Measurements from ENCODE around the gene SYT5. TPM values are rescaled to one million over a fixed set of nuclear protein-coding genes. Genes with fewer than 3 reads are reported as not detected.

The SYT5 gene
- total and polyA plus RNA-seq, 12 donors = under 0.01 to 1.1 TPM; not detected in 10

GRCh38 chr19:55186080-55186479 lies 6.0 kb upstream of the SYT5 start:
- no peak for ATAC-seq

GRCh38 chr19:55181740-55182139 lies 1.7 kb upstream of the SYT5 start:
- Histone ChIP-seq H3K27ac (no peak overlapping the region), H3K27me3 (peaks cover 17 to 77% (median 60%) of the 10 kb centered on the region in 7 donors), H3K9me3 (no peaks in the 10 kb centered on the region), H3K4me3 (no peak overlapping the region), H3K36me3 (no peaks in the 10 kb centered on the region), H3K4me1 (peaks cover 4 to 17% (median 13%) of the 10 kb centered on the region in 9 donors)
- ATAC-seq = no peak
- TF ChIP-seq CTCF (IDR thresholded peaks at IDR 0.05) = no peak
- intact Hi-C loops (cut with DNase I) = no loop called here
- no peak for DNase-seq
- WGBS, 2 donors = 74% methylated on average over 20 of the region's 20 CpGs

More at GRCh38 chr19:55186080-55186479, 6.0 kb upstream of the SYT5 start:
- Histone ChIP-seq H3K36me3 (no peaks in the 10 kb centered on the region), H3K4me1 (peaks cover 0 to 6% (median 0%) of the 10 kb centered on the region in 9 donors), H3K27ac (no peak overlapping the region), H3K27me3 (peaks cover 0 to 34% (median 17%) of the 10 kb centered on the region in 7 donors), H3K9me3 (no peaks in the 10 kb centered on the region), H3K4me3 (no peak overlapping the region)
- intact Hi-C loops (cut with DNase I) = no loop called here
- DNase-seq = no peak
- 78 to 79% methylated on average over 12 of the region's 12 CpGs for WGBS, 2 donors
- TF ChIP-seq CTCF (IDR thresholded peaks at IDR 0.05) = no peak

- no peaks in the 10 kb centered on the region for H3K9me3 ChIP-seq
- peaks cover 36 to 98% (median 88%) of the 10 kb centered on the region in 7 donors for H3K27me3 ChIP-seq
- peaks cover 4 to 22% (median 14%) of the 10 kb centered on the region in 9 donors for H3K4me1 ChIP-seq
- H3K4me3 ChIP-seq = peak overlapping the region in 9 of 10 donors; percentile 2 to 45 (median 36)
- TF ChIP-seq CTCF (IDR thresholded peaks at IDR 0.05) = no peak
- intact Hi-C loops (cut with DNase I) = no loop called here
- DNase-seq = peak; percentile 45 to 55
- peak; percentile 65 to 81 (median 70) for ATAC-seq
- no peak overlapping the region for H3K27ac ChIP-seq
- H3K36me3 ChIP-seq = no peaks in the 10 kb centered on the region
- WGBS, 2 donors = 2 to 5% methylated on average over 61 of the region's 61 CpGs
These were observed 1.1 kb downstream of the SYT5 start for GRCh38 chr19:55178781-55179599.

GRCh38 chr19:55176076-55176475 lies 4.0 kb downstream of the SYT5 start:
- Histone ChIP-seq H3K27me3 (peaks cover 42 to 100% (median 98%) of the 10 kb centered on the region in 7 donors), H3K27ac (no peak overlapping the region), H3K9me3 (no peaks in the 10 kb centered on the region), H3K36me3 (no peaks in the 10 kb centered on the region), H3K4me1 (peaks cover 7 to 37% (median 21%) of the 10 kb centered on the region in 9 donors), H3K4me3 (no peak overlapping the region)
- DNase-seq (no peak), ATAC-seq (no peak)
- intact Hi-C loops (cut with DNase I) = no loop called here
- no peak for TF ChIP-seq CTCF (IDR thresholded peaks at IDR 0.05)
- WGBS, 2 donors = 41 to 42% methylated on average over 2 of the region's 2 CpGs
